IMR-90 (cell line): Measurements from ENCODE around the gene MTCL3.

Experiments
- ATAC-seq: fragments of 200-7000 bp; cut with Tn5 transposase; 2 replicates; pipeline ENCODE4 v1.9.1; 2020; ENCODE audit warnings: low read depth, mild to moderate bottlenecking, moderate library complexity
- BruUV-seq: library from RNA; stranded (reverse); fragments of 400-500 nt; replicated peaks from 2 replicates; lab custom pipeline; 2021; lab: Mats Ljungman, UMichigan
- CTCF ChIA-PET: fragments of 300-600 bp; formaldehyde crosslinking; extraction: SDS; loops from one replicate; lab custom pipeline; 2021; ENCODE audit warnings: antibody characterized with exemption; lab: Yijun Ruan, JAX
- POLR2A ChIA-PET: fragments of 300-600 bp; sonication (Branson Sonifier 250); formaldehyde crosslinking; loops from one replicate; lab custom pipeline; 2022; ENCODE audit warnings: antibody characterized with exemption; ENCODE audit not compliant: unreplicated experiment; lab: Charles Lee
- DNase-seq: peaks from one replicate; pipeline ENCODE4 v3.0.0; 2013
- H2AFZ ChIP-seq: replicated peaks from 2 replicates; pipeline ENCODE3; 2013; ENCODE audit warnings: low read length, mild to moderate bottlenecking; ENCODE audit not compliant: poor library complexity
- H2AK5ac ChIP-seq: 2 replicates; pipeline ENCODE4 v1.6.1; 2013; ENCODE audit warnings: low read depth, low read length, inconsistent platforms
- H2AK9ac ChIP-seq: replicated peaks from 2 replicates; pipeline ENCODE3; 2013; ENCODE audit warnings: mild to moderate bottlenecking, low read depth, low read length, moderate library complexity; ENCODE audit not compliant: poor library complexity
- H2BK120ac ChIP-seq: 2 replicates; pipeline ENCODE4 v1.6.1; 2013; ENCODE audit warnings: low read depth, low read length, inconsistent platforms
- H2BK15ac ChIP-seq: 3 replicates; pipeline ENCODE4 v1.6.1; 2013; ENCODE audit warnings: low read depth, low read length, inconsistent platforms
- H2BK20ac ChIP-seq: 2 replicates; pipeline ENCODE4 v1.6.1; 2013; ENCODE audit warnings: low read depth, mild to moderate bottlenecking, inconsistent platforms, low read length, moderate library complexity
- H2BK5ac ChIP-seq: 2 replicates; pipeline ENCODE4 v1.6.1; 2013; ENCODE audit warnings: mild to moderate bottlenecking, low read depth, low read length, inconsistent platforms; ENCODE audit not compliant: poor library complexity, severe bottlenecking
- H3K14ac ChIP-seq: replicated peaks from 2 replicates; pipeline ENCODE4 v1.6.1; 2013; ENCODE audit warnings: low read depth, low read length, inconsistent platforms
- H3K18ac ChIP-seq: 2 replicates; pipeline ENCODE4 v1.6.1; 2013; ENCODE audit warnings: low read depth, low read length, control low read depth
- H3K23ac ChIP-seq: 2 replicates; pipeline ENCODE4 v1.6.1; 2013; ENCODE audit warnings: low read depth, low read length, inconsistent platforms
- H3K27ac ChIP-seq: 2 replicates; pipeline ENCODE4 v1.5.1; 2013; ENCODE audit warnings: mild to moderate bottlenecking, control low read depth, low read length; ENCODE audit not compliant: insufficient read depth
- H3K27me3 ChIP-seq: 2 replicates; pipeline ENCODE4 v1.6.1; 2013; ENCODE audit warnings: low read length; ENCODE audit not compliant: control insufficient read depth, insufficient read depth
- H3K36me3 ChIP-seq: 2 replicates; pipeline ENCODE4 v1.6.1; 2013; ENCODE audit warnings: low read length, mixed read lengths; ENCODE audit not compliant: control insufficient read depth, insufficient read depth
- H3K4ac ChIP-seq: 2 replicates; pipeline ENCODE4 v1.6.1; 2013; ENCODE audit warnings: low read depth, low read length, inconsistent platforms
- H3K4me1 ChIP-seq: 2 replicates; pipeline ENCODE4 v1.6.1; 2013; ENCODE audit warnings: low read length, mixed read lengths; ENCODE audit not compliant: control insufficient read depth, insufficient read depth
- H3K4me2 ChIP-seq: 2 replicates; pipeline ENCODE4 v1.6.1; 2013; ENCODE audit warnings: low read depth, mild to moderate bottlenecking, control low read depth, low read length, moderate library complexity
- H3K4me3 ChIP-seq: 2 replicates; pipeline ENCODE4 v1.5.1; 2013; ENCODE audit warnings: low read depth, mild to moderate bottlenecking, control low read depth, low read length, moderate library complexity; ENCODE audit not compliant: insufficient read depth
- H3K56ac ChIP-seq: 2 replicates; pipeline ENCODE4 v1.6.1; 2013; ENCODE audit warnings: low read length, inconsistent platforms; ENCODE audit not compliant: insufficient read depth; ENCODE audit errors: extremely low read depth
- H3K79me1 ChIP-seq, 2 experiments: 2 replicates each; pipeline ENCODE4 v1.6.1; 2013; ENCODE audit warnings: low read length in 2 of 2, inconsistent platforms in 1 of 2, low read depth in 1 of 2
- H3K9ac ChIP-seq: 2 replicates; pipeline ENCODE4 v1.6.1; 2013; ENCODE audit warnings: low read depth, low read length, control low read depth
- H3K9me1 ChIP-seq: 2 replicates; pipeline ENCODE4 v1.6.1; 2013; ENCODE audit warnings: low read length, inconsistent platforms; ENCODE audit not compliant: insufficient read depth
- H3K9me3 ChIP-seq: 2 replicates; pipeline ENCODE4 v1.6.1; 2013; ENCODE audit warnings: low read length; ENCODE audit not compliant: control insufficient read depth, insufficient read depth
- H4K20me1 ChIP-seq: 2 replicates; pipeline ENCODE4 v1.6.1; 2013; ENCODE audit warnings: low read length, inconsistent platforms; ENCODE audit not compliant: insufficient read depth
- H4K5ac ChIP-seq: 2 replicates; pipeline ENCODE4 v1.6.1; 2013; ENCODE audit warnings: mild to moderate bottlenecking, low read depth, low read length, control low read depth
- H4K8ac ChIP-seq, 2 experiments: 2 replicates each; pipeline ENCODE4 v1.6.1; 2013; ENCODE audit warnings: low read depth in 2 of 2, low read length in 2 of 2, control low read depth in 1 of 2, inconsistent platforms in 1 of 2
- H4K91ac ChIP-seq: 2 replicates; pipeline ENCODE4 v1.6.1; 2013; ENCODE audit warnings: low read depth, low read length, inconsistent platforms; ENCODE audit not compliant: insufficient read depth
- CEBPB ChIP-seq: IDR thresholded peaks from 2 replicates; pipeline ENCODE4 v1.6.1; 2012; ENCODE audit warnings: low read depth, low read length, improper control_type of control experiment
- CTCF ChIP-seq: conservative IDR thresholded peaks from 2 replicates; pipeline ENCODE4 v1.5.1; 2012; ENCODE audit warnings: mild to moderate bottlenecking, low read depth, low read length, improper control_type of control experiment
- RAD21 ChIP-seq: IDR thresholded peaks from 2 replicates; pipeline ENCODE4 v1.6.1; 2012; ENCODE audit warnings: low read length, improper control_type of control experiment
- RCOR1 ChIP-seq: IDR thresholded peaks from 2 replicates; pipeline ENCODE4 v1.6.1; 2012; ENCODE audit warnings: mild to moderate bottlenecking, low read length, improper control_type of control experiment; ENCODE audit not compliant: insufficient replicate concordance
- WGBS, 2 experiments: methylation state at CpG; one replicate each; pipeline versions ENCODE4 v1.1.5 to v1.1.7; 2013; ENCODE audit warnings: missing lambda C conversion rate in 2 of 2; ENCODE audit not compliant: insufficient read length in 1 of 2; ENCODE audit errors: extremely low coverage in 2 of 2; 5-methylcytosine and 5-hydroxymethylcytosine counted together
- dilution Hi-C: fragments of 300-500 bp; cut with HindIII; formaldehyde crosslinking; loops from one replicate; pipeline ENCODE4 v1.14.3; 2018; ENCODE audit warnings: low sequenced_read_pairs; ENCODE audit not compliant: unreplicated experiment
- in situ Hi-C: fragments of 300-500 bp; cut with MboI; formaldehyde crosslinking; loops from 3 replicates; pipeline ENCODE4 v1.14.3; 2019; ENCODE audit warnings: low sequenced_read_pairs, inconsistent platforms, mixed read lengths
- intact Hi-C: fragments of 100-400 bp; cut with micrococcal nuclease; formaldehyde crosslinking; loops from 2 replicates; pipeline ENCODE4 v1.10.0; 2022

MTCL3 gene

GRCh38 chr6:127515234-127515793 is 3.8 kb downstream of the MTCL3 start:
- Histone ChIP-seq H3K79me1 (0 out of 4 replicates have a peak, but pooled peaks cover 0 to 8% of the 10 kb centered on the region in 2 experiments), H3K4me1 (peaks cover 5% of the 10 kb centered on the region; the same call in 1 of the 2 replicates), H2BK120ac (no peak overlapping the region), H3K23ac (peak overlapping the region; percentile 58; the same call in 1 of the 2 replicates), H4K8ac (peak overlapping the region in 1 of 2 experiments; percentile 30; a peak in 1 of 4 replicates), H3K56ac (no peak overlapping the region; the same call in 1 of the 2 replicates), H3K4me2 (peak overlapping the region; percentile 97), H2BK20ac (no peak overlapping the region), H3K4ac (no peak overlapping the region), H4K20me1 (no peaks in the 10 kb centered on the region), H4K91ac (no peak overlapping the region), H3K36me3 (no peaks in the 10 kb centered on the region), H3K4me3 (peak overlapping the region; percentile 74), H3K18ac (no peak overlapping the region), H3K27me3 (0 out of 2 replicates have a peak, but pooled peaks cover 3% of the 10 kb centered on the region), H3K9ac (0 out of 2 replicates have a peak overlapping the region, but pooled peaks have one; percentile 22), H3K9me3 (no peaks in the 10 kb centered on the region), H2AK9ac (peak overlapping the region; percentile 83), H2BK15ac (no peak overlapping the region), H2AFZ (peak overlapping the region; percentile 96), H2BK5ac (no peak overlapping the region), H4K5ac (no peak overlapping the region), H2AK5ac (no peak overlapping the region), H3K14ac (no peak overlapping the region), H3K9me1 (peaks cover 4% of the 10 kb centered on the region; the same call in 1 of the 2 replicates), H3K27ac (no peak overlapping the region)
- no peak for DNase-seq
- ATAC-seq = peak; percentile 48
- intact Hi-C loops (loop anchor here (5.0 kb wide), 2 partner anchors 33 to 213 kb away; no protein-coding TSS in a partner anchor), dilution Hi-C loops (no loop called here), in situ Hi-C loops (no loop called here)
- TF ChIP-seq RCOR1 (no peak), CEBPB (no peak), CTCF (peak; percentile 23), RAD21 (no peak)
- BruUV-seq = no TSS peak
- CTCF ChIA-PET = interaction anchor here (0.5 to 3.2 kb wide), 20 partner anchors 14 to 1980 kb away, joined by 3 to 26 read pairs (median 5); partner anchors contain the start of gene KIAA0408
- POLR2A ChIA-PET = interaction anchor here (0.5 kb wide), 1 partner anchor 241 kb away, joined by 3 read pairs; no protein-coding TSS in a partner anchor
- WGBS, 2 experiments = 0% methylated on average over 21 of the region's 38 CpGs; no CpG with 5 or more reads in 1 of the 2 experiments
